ENCODE data around the gene IPCEF1.

The IPCEF1 gene

GRCh38 chr6:154159126-154159525 lies 197.5 kb downstream of the IPCEF1 start:
- no peak for DNase-seq (ENCODE audit: low read depth)

- no peak for DNase-seq (ENCODE audit: low read depth)
Observed at GRCh38 chr6:154157706-154158105, 198.9 kb downstream of the IPCEF1 start.

GRCh38 chr6:154157082-154157481 lies 199.5 kb downstream of the IPCEF1 start:
- peak; percentile 12 for DNase-seq (ENCODE audit: low read depth)

- peak; percentile 27 for DNase-seq (ENCODE audit: low read depth)
Observed at GRCh38 chr6:154156135-154156896, 200.3 kb downstream of the IPCEF1 start.

GRCh38 chr6:154154389-154154967 lies 202.1 kb downstream of the IPCEF1 start:
- DNase-seq (ENCODE audit: low read depth), result no peak

GRCh38 chr6:154143753-154144152 lies 212.8 kb downstream of the IPCEF1 start:
- DNase-seq (ENCODE audit: low read depth), result no peak

- DNase-seq (ENCODE audit: low read depth), result no peak
Observed at GRCh38 chr6:154140743-154141142, 215.9 kb downstream of the IPCEF1 start.

- no peak for DNase-seq (ENCODE audit: low read depth)
Observed at GRCh38 chr6:154139892-154140291, 216.7 kb downstream of the IPCEF1 start.

- no peak for DNase-seq (ENCODE audit: low read depth)
Observed at GRCh38 chr6:154138793-154139192, 217.8 kb downstream of the IPCEF1 start.

GRCh38 chr6:154134471-154135147 lies 222.0 kb downstream of the IPCEF1 start:
- DNase-seq (ENCODE audit: low read depth), result no peak

GRCh38 chr6:154127657-154128056 lies 228.9 kb downstream of the IPCEF1 start:
- DNase-seq (ENCODE audit: low read depth), result no peak

- no peak for DNase-seq (ENCODE audit: low read depth)
Observed at GRCh38 chr6:154125421-154125820, 231.2 kb downstream of the IPCEF1 start.

GRCh38 chr6:154123155-154123956 lies 233.2 kb downstream of the IPCEF1 start:
- DNase-seq (ENCODE audit: low read depth), result no peak

- DNase-seq (ENCODE audit: low read depth), result no peak
Observed at GRCh38 chr6:154122195-154122925, 234.2 kb downstream of the IPCEF1 start.

- no peak for DNase-seq (ENCODE audit: low read depth)
Observed at GRCh38 chr6:154117485-154117884, 239.1 kb downstream of the IPCEF1 start.

GRCh38 chr6:154113392-154113791 lies 243.2 kb downstream of the IPCEF1 start:
- no peak for DNase-seq (ENCODE audit: low read depth)

GRCh38 chr6:154112181-154112809 lies 244.3 kb downstream of the IPCEF1 start:
- DNase-seq (ENCODE audit: low read depth), result no peak

- DNase-seq (ENCODE audit: low read depth), result no peak
Observed at GRCh38 chr6:154111025-154111424, 245.6 kb downstream of the IPCEF1 start.

GRCh38 chr6:154106251-154106650 lies 250.4 kb downstream of the IPCEF1 start:
- no peak for DNase-seq (ENCODE audit: low read depth)

Measured in stimulated activated CD8-positive, alpha-beta memory T cell treated with anti-CD3 and anti-CD28 coated beads, Interleukin-12 subunit alpha, Interleukin-12 subunit beta, amount 100 ng/mL, for 4 hours (primary cell).